ENCODE data around the gene LAG3.

DNA sequence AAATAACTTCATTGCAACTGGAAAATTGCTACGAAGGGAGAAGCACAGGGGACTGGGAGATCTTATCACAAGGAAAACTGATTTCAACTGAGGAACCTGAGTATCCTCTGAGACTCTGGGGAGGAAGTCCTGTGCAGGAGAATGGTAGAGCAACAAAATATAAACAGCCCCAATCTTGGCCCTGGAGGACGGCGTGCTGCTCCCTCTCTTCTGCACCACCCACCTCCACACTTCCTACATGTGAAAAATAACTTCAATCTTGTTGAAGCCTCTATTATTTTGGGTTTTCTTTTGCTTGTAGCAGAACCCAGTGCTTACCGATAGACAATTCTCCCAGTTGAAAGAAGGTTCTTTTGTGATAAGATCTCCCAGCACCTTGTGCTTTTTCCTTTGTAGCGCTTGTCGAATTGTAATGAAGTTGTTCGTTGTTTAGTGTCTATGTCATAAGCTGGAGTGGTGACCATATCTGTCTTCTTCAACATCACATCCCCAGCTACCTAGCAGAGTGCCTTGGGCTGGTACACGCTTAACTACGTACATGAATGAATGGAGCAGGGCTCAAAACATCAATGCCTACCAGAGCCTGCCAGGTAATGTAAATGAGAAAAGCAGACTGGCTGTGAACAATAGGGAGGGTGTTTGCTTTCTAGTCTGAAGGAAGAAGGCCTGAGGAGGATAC is 14.2 kb downstream of the LAG3 start:
- TF ChIP-seq POLR2AphosphoS5 (IDR thresholded peaks at IDR 0.05) (no peak), POLR2A (IDR thresholded peaks at IDR 0.05) (no peak)

Data from spleen (tissue), 3 donors.